Panc1 (cell line): Measurements from ENCODE around the gene TLE6. TPM values are rescaled to one million over a fixed set of nuclear protein-coding genes. Genes with fewer than 3 reads are reported as not detected.

Source experiments
- ATAC-seq: fragments of 200-7000 bp; cut with Tn5 transposase; 2 replicates; pipeline ENCODE4 v1.9.1; 2020; ENCODE audit warnings: mild to moderate bottlenecking, moderate library complexity
- BruUV-seq: library from RNA; stranded (reverse); fragments of 400-500 nt; replicated peaks from 2 replicates; lab custom pipeline; 2021; lab: Mats Ljungman, UMichigan
- CTCF ChIA-PET: fragments of 300-600 bp; sonication (Branson Sonifier 250); formaldehyde crosslinking; loops from one replicate; lab custom pipeline; 2022; ENCODE audit warnings: antibody characterized with exemption; lab: Charles Lee
- POLR2A ChIA-PET: fragments of 300-600 bp; sonication (Branson Sonifier 250); formaldehyde crosslinking; loops from one replicate; lab custom pipeline; 2022; ENCODE audit warnings: antibody characterized with exemption; lab: Charles Lee
- DNase-seq: peaks from one replicate; pipeline ENCODE4 v3.0.0-alpha.2; 2010; ENCODE audit warnings: low read depth, low spot score
- H3K27ac ChIP-seq: 2 replicates; pipeline ENCODE4 v1.5.1; 2011; ENCODE audit warnings: mild to moderate bottlenecking, low read length, inconsistent platforms
- H3K27me3 ChIP-seq: fragments of 200-500 bp; sonication (Bioruptor generic); 2 replicates; pipeline ENCODE4 v1.6.0; 2014; ENCODE audit warnings: low read length, inconsistent platforms; ENCODE audit not compliant: control insufficient read depth, insufficient read depth
- H3K36me3 ChIP-seq: fragments of 200-500 bp; sonication (Bioruptor generic); 2 replicates; pipeline ENCODE4 v1.5.1; 2014; ENCODE audit warnings: inconsistent platforms, mild to moderate bottlenecking, low read length, moderate library complexity; ENCODE audit not compliant: control insufficient read depth, insufficient read depth
- H3K4me1 ChIP-seq: 2 replicates; pipeline ENCODE4 v1.5.1; 2011; ENCODE audit warnings: inconsistent platforms, mild to moderate bottlenecking, low read length, moderate library complexity; ENCODE audit not compliant: control insufficient read depth, insufficient read depth
- H3K4me3 ChIP-seq, 2 experiments: 2 replicates each; pipeline ENCODE4 v1.5.1; 2011 to 2012; ENCODE audit warnings: low read depth in 2 of 2, low read length in 2 of 2, mild to moderate bottlenecking in 2 of 2, inconsistent platforms in 1 of 2, moderate library complexity in 1 of 2
- H3K9me3 ChIP-seq: fragments of 200-500 bp; sonication (Bioruptor generic); 2 replicates; pipeline ENCODE4 v1.5.1; 2014; ENCODE audit warnings: low read depth, mild to moderate bottlenecking, inconsistent platforms, low read length, moderate library complexity; ENCODE audit not compliant: control insufficient read depth, insufficient read depth
- CTCF ChIP-seq: fragments of 450-650 bp; IDR thresholded peaks from 2 replicates; pipeline ENCODE4 v1.5.1; 2017; ENCODE audit warnings: mild to moderate bottlenecking
- POLR2AphosphoS5 ChIP-seq: IDR thresholded peaks from 2 replicates; pipeline ENCODE4 v1.6.1; 2012; ENCODE audit warnings: mild to moderate bottlenecking, low read depth, low read length, moderate library complexity
- SIN3A ChIP-seq: IDR thresholded peaks from 2 replicates; pipeline ENCODE4 v1.6.1; 2012; ENCODE audit warnings: low read depth, mild to moderate bottlenecking, low read length, moderate library complexity, borderline replicate concordance; ENCODE audit not compliant: insufficient read depth
- TCF7L2 ChIP-seq: IDR thresholded peaks from 2 replicates; pipeline ENCODE4 v1.6.1; 2011; ENCODE audit warnings: mild to moderate bottlenecking, low read depth, low read length, inconsistent platforms
- in situ Hi-C: cut with HindIII; loops from 2 replicates; pipeline ENCODE4 v1.10.0; 2016; ENCODE audit warnings: low sequenced_read_pairs, low pct_unique_long_range_greater_than_20kb
- intact Hi-C: fragments of 100-400 bp; cut with micrococcal nuclease; formaldehyde crosslinking; loops from one replicate; pipeline ENCODE4 v1.10.0; 2022; ENCODE audit not compliant: unreplicated experiment
- total RNA-seq: library from RNA; stranded (reverse); gene quantifications from one replicate; pipeline ENCODE4 v1.2.1, GENCODE V29; 2021; ENCODE audit not compliant: unreplicated experiment
- TF ChIP-seq, protein P1 (sequence below), 2 experiments: IDR thresholded peaks; 2 replicates each; pipeline ENCODE4 v1.6.1; 2011 to 2012; ENCODE audit warnings: low read depth in 2 of 2, control low read depth in 1 of 2, low read length in 1 of 2, mild to moderate bottlenecking in 1 of 2, moderate library complexity in 1 of 2; ENCODE audit not compliant: insufficient read depth in 1 of 2

The TLE6 gene
- total RNA-seq, 1 experiment from 2014 or later, result 4.0 TPM

GRCh38 chr19:2982561-2982960, 5.2 kb downstream of the TLE6 start:
- DNase-seq (no peak), ATAC-seq (0 out of 2 replicates have a peak, but pooled peaks have one; percentile 11)
- Histone ChIP-seq H3K4me1 (peaks cover 9% of the 10 kb centered on the region), H3K4me3 (no peak overlapping the region), H3K27ac (no peak overlapping the region), H3K27me3 (no peaks in the 10 kb centered on the region), H3K36me3 (no peaks in the 10 kb centered on the region), H3K9me3 (no peaks in the 10 kb centered on the region)
- ChIA-PET CTCF (no interaction called here), POLR2A (no interaction called here)
- no peak for TF ChIP-seq POLR2AphosphoS5
- intact Hi-C loops, result no loop called here
- no TSS peak for BruUV-seq
- in situ Hi-C loops, result no loop called here

- peak; percentile 49; the same call in 1 of the 2 replicates for ATAC-seq
- CTCF ChIA-PET, result no interaction called here
Observed at GRCh38 chr19:2982983-2983350, 5.6 kb downstream of the TLE6 start.

More at GRCh38 chr19:2982983-2983350, 5.6 kb downstream of the TLE6 start:
- in situ Hi-C loops, result no loop called here
- Histone ChIP-seq H3K9me3 (no peaks in the 10 kb centered on the region), H3K36me3 (no peaks in the 10 kb centered on the region), H3K27me3 (no peaks in the 10 kb centered on the region), H3K27ac (no peak overlapping the region), H3K4me1 (peaks cover 5% of the 10 kb centered on the region), H3K4me3 (no peak overlapping the region)
- POLR2A ChIA-PET, result no interaction called here
- intact Hi-C loops, result no loop called here
- no TSS peak for BruUV-seq
- DNase-seq, result no peak
- TF ChIP-seq POLR2AphosphoS5, result no peak
- no peak for TF ChIP-seq SIN3A
- no peak for TF ChIP-seq TCF7L2
- TF ChIP-seq, protein P1, sequence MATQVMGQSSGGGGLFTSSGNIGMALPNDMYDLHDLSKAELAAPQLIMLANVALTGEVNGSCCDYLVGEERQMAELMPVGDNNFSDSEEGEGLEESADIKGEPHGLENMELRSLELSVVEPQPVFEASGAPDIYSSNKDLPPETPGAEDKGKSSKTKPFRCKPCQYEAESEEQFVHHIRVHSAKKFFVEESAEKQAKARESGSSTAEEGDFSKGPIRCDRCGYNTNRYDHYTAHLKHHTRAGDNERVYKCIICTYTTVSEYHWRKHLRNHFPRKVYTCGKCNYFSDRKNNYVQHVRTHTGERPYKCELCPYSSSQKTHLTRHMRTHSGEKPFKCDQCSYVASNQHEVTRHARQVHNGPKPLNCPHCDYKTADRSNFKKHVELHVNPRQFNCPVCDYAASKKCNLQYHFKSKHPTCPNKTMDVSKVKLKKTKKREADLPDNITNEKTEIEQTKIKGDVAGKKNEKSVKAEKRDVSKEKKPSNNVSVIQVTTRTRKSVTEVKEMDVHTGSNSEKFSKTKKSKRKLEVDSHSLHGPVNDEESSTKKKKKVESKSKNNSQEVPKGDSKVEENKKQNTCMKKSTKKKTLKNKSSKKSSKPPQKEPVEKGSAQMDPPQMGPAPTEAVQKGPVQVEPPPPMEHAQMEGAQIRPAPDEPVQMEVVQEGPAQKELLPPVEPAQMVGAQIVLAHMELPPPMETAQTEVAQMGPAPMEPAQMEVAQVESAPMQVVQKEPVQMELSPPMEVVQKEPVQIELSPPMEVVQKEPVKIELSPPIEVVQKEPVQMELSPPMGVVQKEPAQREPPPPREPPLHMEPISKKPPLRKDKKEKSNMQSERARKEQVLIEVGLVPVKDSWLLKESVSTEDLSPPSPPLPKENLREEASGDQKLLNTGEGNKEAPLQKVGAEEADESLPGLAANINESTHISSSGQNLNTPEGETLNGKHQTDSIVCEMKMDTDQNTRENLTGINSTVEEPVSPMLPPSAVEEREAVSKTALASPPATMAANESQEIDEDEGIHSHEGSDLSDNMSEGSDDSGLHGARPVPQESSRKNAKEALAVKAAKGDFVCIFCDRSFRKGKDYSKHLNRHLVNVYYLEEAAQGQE (IDR thresholded peaks at IDR 0.05; ENCODE audit: insufficient read depth in 1 of 2, low read depth in 2 of 2, low read length in 1 of 2), result no peak
- no peak for TF ChIP-seq CTCF
